VCaP (cell line): ENCODE measurements around the gene ICAM2.

Experiments used
- H3K27ac ChIP-seq: fragments of 450-650 bp; 2 replicates; pipeline ENCODE4 v1.5.1; 2017
- TF ChIP-seq, protein P1 (sequence below): fragments of 450-650 bp; conservative IDR thresholded peaks from 2 replicates; pipeline ENCODE4 v1.5.1; 2017; ENCODE audit warnings: mild to moderate bottlenecking, moderate library complexity

The ICAM2 gene

DNA sequence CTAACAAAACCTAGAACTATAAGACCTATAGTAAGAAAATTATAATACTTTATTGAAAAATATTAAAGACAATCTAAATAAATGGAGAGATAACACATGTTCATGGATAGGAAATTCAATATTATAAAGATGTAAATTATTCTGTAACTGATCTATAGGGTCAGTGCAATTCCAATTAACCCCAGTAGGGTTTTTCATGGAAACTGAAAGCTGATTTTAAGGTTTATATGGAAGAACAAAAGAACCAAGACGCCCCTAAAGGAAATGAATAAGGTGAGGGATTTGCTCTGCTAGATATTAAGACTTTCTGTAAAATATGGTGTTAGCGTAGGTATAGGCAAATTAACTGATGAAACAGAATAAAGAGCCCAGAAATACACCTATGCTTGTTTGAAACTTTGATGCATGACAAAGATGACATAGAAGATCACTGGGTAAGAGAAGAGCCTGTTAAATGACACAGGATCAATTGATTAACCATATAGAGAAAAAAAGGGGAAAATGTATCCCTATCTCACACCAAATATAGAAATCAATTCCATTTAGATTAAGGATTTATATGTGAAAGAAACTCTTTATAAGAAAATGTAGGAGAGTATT, 3.0 kb downstream of the ICAM2 start:
- TF ChIP-seq, protein P1, sequence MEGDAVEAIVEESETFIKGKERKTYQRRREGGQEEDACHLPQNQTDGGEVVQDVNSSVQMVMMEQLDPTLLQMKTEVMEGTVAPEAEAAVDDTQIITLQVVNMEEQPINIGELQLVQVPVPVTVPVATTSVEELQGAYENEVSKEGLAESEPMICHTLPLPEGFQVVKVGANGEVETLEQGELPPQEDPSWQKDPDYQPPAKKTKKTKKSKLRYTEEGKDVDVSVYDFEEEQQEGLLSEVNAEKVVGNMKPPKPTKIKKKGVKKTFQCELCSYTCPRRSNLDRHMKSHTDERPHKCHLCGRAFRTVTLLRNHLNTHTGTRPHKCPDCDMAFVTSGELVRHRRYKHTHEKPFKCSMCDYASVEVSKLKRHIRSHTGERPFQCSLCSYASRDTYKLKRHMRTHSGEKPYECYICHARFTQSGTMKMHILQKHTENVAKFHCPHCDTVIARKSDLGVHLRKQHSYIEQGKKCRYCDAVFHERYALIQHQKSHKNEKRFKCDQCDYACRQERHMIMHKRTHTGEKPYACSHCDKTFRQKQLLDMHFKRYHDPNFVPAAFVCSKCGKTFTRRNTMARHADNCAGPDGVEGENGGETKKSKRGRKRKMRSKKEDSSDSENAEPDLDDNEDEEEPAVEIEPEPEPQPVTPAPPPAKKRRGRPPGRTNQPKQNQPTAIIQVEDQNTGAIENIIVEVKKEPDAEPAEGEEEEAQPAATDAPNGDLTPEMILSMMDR = peak; percentile 7; the same call in 1 of the 2 replicates
- no peak overlapping the region for H3K27ac ChIP-seq

DNA sequence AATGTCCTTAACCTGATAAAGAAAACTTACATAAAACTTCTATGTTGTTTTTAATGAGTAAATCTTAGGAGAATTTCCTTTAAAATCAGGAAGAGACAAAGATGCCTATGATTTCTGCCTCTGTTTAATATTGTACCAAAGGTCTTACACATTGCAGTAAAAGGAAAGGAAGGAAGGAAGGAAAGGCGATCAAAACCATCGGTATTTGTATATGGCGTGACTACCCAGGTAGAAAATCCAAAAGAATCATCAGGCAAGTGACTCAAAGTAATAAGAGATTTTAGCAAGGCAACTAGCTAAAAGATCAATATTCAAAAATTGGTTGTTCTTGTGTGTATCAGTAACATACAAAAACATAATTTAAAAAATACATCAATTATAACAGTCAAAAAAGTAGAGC, 3.5 kb downstream of the ICAM2 start:
- H3K27ac ChIP-seq = no peak overlapping the region
- TF ChIP-seq, protein P1 = no peak

DNA sequence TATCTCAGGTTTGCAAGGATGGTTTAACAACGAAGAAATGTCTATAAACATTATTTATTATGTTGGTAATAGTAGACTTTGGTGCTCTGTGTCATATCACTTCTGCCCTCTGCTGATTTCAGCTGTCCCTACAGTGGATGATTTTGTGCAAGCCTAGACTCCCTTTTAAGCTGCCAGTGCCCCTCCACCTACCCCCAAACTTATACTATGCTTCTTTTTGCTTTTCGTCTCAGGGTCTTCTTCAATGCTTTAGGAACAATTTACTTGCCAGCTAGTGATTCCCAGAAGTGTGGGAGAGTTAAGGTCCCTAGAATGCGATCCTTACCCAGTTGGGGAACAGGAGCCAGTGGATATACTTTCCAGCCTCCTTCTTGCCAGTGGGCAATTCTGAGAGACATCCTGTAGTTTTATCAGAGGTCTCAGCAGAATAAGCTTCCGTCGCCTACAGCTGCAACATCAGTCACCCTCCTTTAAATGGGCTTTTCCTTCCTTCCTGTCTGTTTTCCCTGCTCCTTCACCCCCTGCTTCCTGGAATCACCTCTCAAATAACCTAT, 4.1 kb downstream of the ICAM2 start:
- H3K27ac ChIP-seq = no peak overlapping the region

DNA sequence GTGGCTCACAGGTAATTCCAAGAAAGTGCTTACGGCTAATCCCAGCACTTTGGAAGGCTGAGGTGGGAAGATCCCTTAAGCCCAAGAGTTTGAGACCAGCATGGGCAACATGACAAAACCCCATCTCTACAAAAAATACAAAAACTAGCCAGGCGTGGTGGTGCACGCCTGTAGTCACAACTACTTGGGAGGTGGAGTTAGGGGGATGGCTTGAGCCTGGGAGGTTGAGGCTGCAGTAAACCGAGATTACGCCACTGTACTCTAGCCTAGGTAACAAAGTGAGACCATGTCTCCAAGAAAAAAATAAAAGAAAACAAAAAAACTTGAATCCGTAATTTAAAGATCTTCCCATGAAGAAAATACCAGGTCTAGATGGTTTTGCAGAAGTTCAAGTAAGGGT, 5.0 kb downstream of the ICAM2 start:
- no peak overlapping the region for H3K27ac ChIP-seq
- TF ChIP-seq, protein P1 = no peak

More for the DNA sequence above, 4.1 kb downstream of the ICAM2 start:
- TF ChIP-seq, protein P1 = 0 out of 2 replicates have a peak, but pooled peaks have one; percentile 12

DNA sequence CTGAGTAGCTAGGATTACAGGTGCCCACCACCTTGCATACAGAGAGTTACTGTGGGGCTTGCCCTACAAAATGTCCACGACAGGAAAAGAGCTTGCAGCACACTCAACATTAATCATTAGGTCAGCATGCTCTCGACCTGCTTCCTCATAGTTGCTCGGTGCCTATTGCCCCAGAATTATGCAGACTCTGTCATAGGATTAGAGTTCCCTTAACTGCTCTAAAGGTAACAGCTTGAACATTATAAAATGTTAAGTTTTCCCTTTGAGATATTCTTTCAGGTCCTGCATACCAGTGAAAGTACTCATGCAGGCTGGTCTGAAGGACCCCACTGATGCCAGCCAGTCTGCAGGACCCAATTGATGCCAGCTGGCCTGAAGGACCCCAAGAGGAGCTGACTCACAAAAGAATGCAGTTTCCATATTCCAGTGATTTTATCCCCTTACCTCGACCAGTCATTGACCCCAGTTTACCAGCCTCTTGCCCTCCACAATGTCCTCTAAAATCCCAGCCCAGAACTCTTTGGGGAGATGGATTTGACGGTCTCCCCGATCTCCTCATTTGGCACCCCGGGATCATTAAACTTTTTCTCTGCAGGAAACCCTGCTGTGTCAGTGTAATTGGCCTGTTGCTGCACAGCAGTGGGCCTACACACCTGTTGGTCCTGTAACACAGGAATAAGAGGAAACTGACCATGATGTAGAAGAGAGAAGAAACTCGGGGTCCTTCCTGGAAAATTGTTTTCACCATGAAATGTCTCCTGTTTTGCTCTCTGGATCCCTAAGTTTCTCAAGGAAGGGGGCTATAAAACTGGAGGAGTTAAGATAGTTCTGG, 10.6 kb downstream of the ICAM2 start:
- no peak overlapping the region for H3K27ac ChIP-seq
- TF ChIP-seq, protein P1 = no peak

DNA sequence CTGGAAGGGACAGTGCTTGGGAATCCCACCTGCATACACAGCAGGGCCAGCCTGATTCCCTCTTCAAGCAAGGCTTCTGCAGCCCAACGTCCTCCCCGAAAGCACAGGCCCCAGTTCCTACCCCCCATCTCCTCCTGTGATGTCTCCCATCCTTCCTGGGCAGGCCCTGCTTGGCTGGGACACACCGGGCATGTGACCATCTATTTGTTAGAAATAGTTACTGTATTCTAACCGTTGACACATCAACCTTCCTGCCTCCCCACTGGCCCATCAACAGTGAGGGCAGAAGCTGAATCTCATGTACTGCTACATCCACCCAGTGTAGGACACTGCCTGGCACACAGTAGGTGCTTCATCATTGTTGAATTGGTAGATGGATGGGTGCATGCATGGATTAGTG, 11.6 kb downstream of the ICAM2 start:
- TF ChIP-seq, protein P1 = no peak
- no peak overlapping the region for H3K27ac ChIP-seq

DNA sequence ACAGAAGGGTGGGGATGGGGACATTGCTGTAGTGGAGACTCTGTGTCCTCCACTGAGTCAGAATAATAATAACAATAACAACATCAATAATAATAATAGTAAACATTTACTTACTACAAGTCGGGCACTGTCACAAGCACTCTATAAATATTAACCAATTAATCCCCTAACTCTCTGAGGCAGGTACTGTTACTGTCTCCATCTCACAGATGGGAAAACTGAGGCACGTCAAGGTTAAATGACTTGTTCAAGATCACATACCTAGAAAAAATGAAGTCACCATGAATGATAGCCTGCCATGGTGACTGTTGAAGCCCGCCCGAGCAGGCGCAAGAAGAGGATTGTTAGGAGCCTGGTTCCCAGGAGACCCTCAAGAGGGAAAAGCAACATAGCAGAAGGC, 12.1 kb downstream of the ICAM2 start:
- no peak overlapping the region for H3K27ac ChIP-seq
- TF ChIP-seq, protein P1 = no peak
